Common myeloid progenitor, CD34-positive (primary cell): Measurements from ENCODE around the gene AMBRA1.
"Not testable (repeated sequence)": the region's sequence is repeated elsewhere in the genome, so short reads cannot be mapped to it uniquely, and the experiment has no call there.

Experiments
- CTCF ChIA-PET: fragments of 350-600 bp; sonication (Branson Sonifier 250); formaldehyde crosslinking; loops from one replicate; lab custom pipeline; 2021; ENCODE audit warnings: antibody characterized with exemption; lab: Charles Lee
- POLR2A ChIA-PET: fragments of 350-600 bp; sonication (Branson Sonifier 250); formaldehyde crosslinking; loops from one replicate; lab custom pipeline; 2021; ENCODE audit warnings: antibody characterized with exemption; lab: Charles Lee
- DNase-seq, 3 donors: peaks; one replicate each; pipeline versions ENCODE4 v3.0.0 to v3.0.0-alpha.2; 2013
- H3K27ac ChIP-seq, 2 experiments: 1 replicate in 1 of 2; 2 replicates in 1 of 2; pipeline ENCODE4 v1.7.0; 2013; ENCODE audit warnings: inconsistent platforms in 2 of 2, low read length in 2 of 2, mild to moderate bottlenecking in 2 of 2, low read depth in 1 of 2, moderate library complexity in 1 of 2; ENCODE audit not compliant: severe bottlenecking in 2 of 2, insufficient read depth in 1 of 2, poor library complexity in 1 of 2
- H3K27me3 ChIP-seq, 5 experiments: replicated peaks in 2 of 5; 1 replicate in 3 of 5; 2 replicates in 2 of 5; pipeline versions ENCODE4 v1.6.1 to v1.7.0; 2013; ENCODE audit warnings: low read length in 4 of 5, mild to moderate bottlenecking in 2 of 5, moderate library complexity in 2 of 5, inconsistent platforms in 1 of 5; ENCODE audit not compliant: insufficient read depth in 5 of 5, control insufficient read depth in 4 of 5
- H3K36me3 ChIP-seq, 4 experiments: 1 replicate in 2 of 4; 2 replicates in 2 of 4; pipeline versions ENCODE4 v1.6.1 to v1.7.0; 2013; ENCODE audit warnings: low read length in 3 of 4, control low read depth in 1 of 4, mild to moderate bottlenecking in 1 of 4; ENCODE audit not compliant: control insufficient read depth in 4 of 4, insufficient read depth in 4 of 4
- H3K4me1 ChIP-seq, 4 experiments: 1 replicate in 3 of 4; 2 replicates in 1 of 4; pipeline versions ENCODE4 v1.6.1 to v1.7.1; 2013; ENCODE audit warnings: low read length in 3 of 4, mild to moderate bottlenecking in 3 of 4, control low read depth in 1 of 4, inconsistent platforms in 1 of 4, moderate library complexity in 1 of 4; ENCODE audit not compliant: control insufficient read depth in 4 of 4, insufficient read depth in 4 of 4; ENCODE audit errors: control extremely low read depth in 1 of 4
- H3K4me3 ChIP-seq, 7 experiments: 1 replicate in 4 of 7; 2 replicates in 3 of 7; pipeline versions ENCODE4 v1.5.1 to v1.7.0; 2013; ENCODE audit warnings: mild to moderate bottlenecking in 7 of 7, low read length in 6 of 7, moderate library complexity in 6 of 7, inconsistent platforms in 2 of 7, low read depth in 2 of 7, control low read depth in 1 of 7; ENCODE audit not compliant: insufficient read depth in 4 of 7, control insufficient read depth in 1 of 7; ENCODE audit errors: extremely low read depth in 1 of 7
- H3K9me3 ChIP-seq, 5 experiments: 1 replicate in 4 of 5; 2 replicates in 1 of 5; pipeline versions ENCODE4 v1.6.1 to v1.7.1; 2013; ENCODE audit warnings: low read length in 4 of 5, mild to moderate bottlenecking in 2 of 5, inconsistent platforms in 1 of 5, low read depth in 1 of 5, moderate library complexity in 1 of 5; ENCODE audit not compliant: control insufficient read depth in 4 of 5, insufficient read depth in 2 of 5; ENCODE audit errors: control extremely low read depth in 1 of 5
- WGBS: methylation state at CpG from one replicate; pipeline ENCODE4 v1.1.5; 2013; ENCODE audit not compliant: insufficient coverage; 5-methylcytosine and 5-hydroxymethylcytosine counted together

Gene AMBRA1

GRCh38 chr11:46373787-46374740 lies 219.8 kb downstream of the AMBRA1 start:
- POLR2A ChIA-PET = no interaction called here
- WGBS = 97% methylated on average over 26 of the region's 30 CpGs
- no peak overlapping the region for H3K27ac ChIP-seq

GRCh38 chr11:46372501-46372900 lies 221.3 kb downstream of the AMBRA1 start:
- H3K4me3 ChIP-seq, DNase-seq, H3K4me1 ChIP-seq, H3K27me3 ChIP-seq, H3K27ac ChIP-seq, H3K9me3 ChIP-seq, POLR2A ChIA-PET: not testable (repeated sequence)
- CTCF ChIA-PET = interaction anchor here (0.6 to 40.1 kb wide), 3 partner anchors 15 to 116 kb away, joined by 4 to 1037 read pairs (median 5); partner anchors contain the start of gene DGKZ
- peaks cover 22 to 91% (median 67%) of the 10 kb centered on the region in 4 experiments for H3K36me3 ChIP-seq
- WGBS = 96% methylated on average over 15 of the region's 15 CpGs

More at GRCh38 chr11:46373787-46374740, 219.8 kb downstream of the AMBRA1 start:
- Histone ChIP-seq H3K36me3 (peaks cover 21 to 92% (median 66%) of the 10 kb centered on the region in 4 experiments), H3K4me1 (peaks cover 0 to 4% (median under 1%) of the 10 kb centered on the region in 4 experiments), H3K27me3 (no peaks in the 10 kb centered on the region), H3K4me3 (no peak overlapping the region), H3K9me3 (no peaks in the 10 kb centered on the region)
- DNase-seq = no peak
- CTCF ChIA-PET = interaction anchor here (1.4 to 40.1 kb wide), 2 partner anchors 13 to 26 kb away, joined by 5 to 1037 read pairs; partner anchors contain the start of gene DGKZ

GRCh38 chr11:46372086-46372485 lies 221.7 kb downstream of the AMBRA1 start:
- CTCF ChIA-PET = interaction anchor here (0.6 to 40.1 kb wide), 3 partner anchors 15 to 116 kb away, joined by 4 to 1037 read pairs (median 5); partner anchors contain the start of gene DGKZ

DNA sequence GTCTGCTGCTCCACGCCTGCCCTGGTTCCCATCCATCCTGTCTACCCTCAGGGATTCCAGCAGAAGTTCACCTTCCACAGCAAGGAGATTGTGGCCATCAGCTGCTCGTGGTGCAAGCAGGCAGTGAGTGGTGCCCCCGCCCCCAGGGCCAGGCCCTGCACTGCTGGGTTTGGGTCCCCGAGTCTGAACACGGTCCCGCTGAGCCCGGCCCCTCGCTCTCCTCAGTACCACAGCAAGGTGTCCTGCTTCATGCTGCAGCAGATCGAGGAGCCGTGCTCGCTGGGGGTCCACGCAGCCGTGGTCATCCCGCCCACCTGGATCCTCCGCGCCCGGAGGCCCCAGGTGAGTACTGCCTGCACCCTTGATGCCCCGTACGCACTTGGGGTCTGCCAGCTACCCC lies 222.6 kb downstream of the AMBRA1 start:
- H3K4me3 ChIP-seq, H3K27me3 ChIP-seq, H3K9me3 ChIP-seq, DNase-seq, POLR2A ChIA-PET, H3K27ac ChIP-seq: not testable (repeated sequence)
- peaks cover 0 to 11% (median 9%) of the 10 kb centered on the region in 4 experiments for H3K4me1 ChIP-seq
- WGBS = 92% methylated on average over 19 of the region's 19 CpGs
- CTCF ChIA-PET = interaction anchor here (40.1 kb wide), 1 partner anchor 23 kb away, joined by 1037 read pairs; the partner anchor contains the start of gene DGKZ
- peaks cover 20 to 87% (median 62%) of the 10 kb centered on the region in 4 experiments for H3K36me3 ChIP-seq

More at GRCh38 chr11:46372086-46372485, 221.7 kb downstream of the AMBRA1 start:
- Histone ChIP-seq H3K27ac (no peak overlapping the region), H3K9me3 (no peaks in the 10 kb centered on the region), H3K4me1 (peaks cover 0 to 4% (median 3%) of the 10 kb centered on the region in 4 experiments), H3K36me3 (peaks cover 22 to 88% (median 63%) of the 10 kb centered on the region in 4 experiments), H3K27me3 (no peaks in the 10 kb centered on the region), H3K4me3 (no peak overlapping the region)
- no peak for DNase-seq
- WGBS = 98% methylated on average over 10 of the region's 10 CpGs
- POLR2A ChIA-PET = no interaction called here

DNA sequence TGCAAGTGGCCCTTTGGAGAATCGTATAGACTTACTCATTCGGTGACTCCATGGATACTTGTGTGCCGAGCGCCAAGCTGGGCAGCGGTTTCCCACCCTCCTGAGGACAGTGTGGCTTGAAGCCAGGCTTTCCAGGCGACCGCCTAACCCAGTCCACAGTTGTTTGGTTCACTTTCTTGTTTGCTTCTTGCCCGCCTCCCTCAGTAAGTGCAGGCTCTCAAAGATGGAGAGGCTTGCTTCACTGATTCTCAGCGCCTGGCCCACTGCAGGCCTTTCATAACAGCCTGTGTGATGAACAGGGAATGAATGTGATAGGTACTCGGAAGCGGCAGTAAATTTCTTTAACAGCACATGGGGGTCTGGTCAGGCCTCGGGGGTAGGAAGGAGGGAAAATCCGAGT lies 223.6 kb downstream of the AMBRA1 start:
- no peaks in the 10 kb centered on the region for H3K27me3 ChIP-seq
- ChIA-PET CTCF (interaction anchor here (1.4 to 40.1 kb wide), 3 partner anchors 22 to 158 kb away, joined by 4 to 1037 read pairs (median 7); partner anchors contain the start of gene DGKZ), POLR2A (no interaction called here)
- H3K9me3 ChIP-seq = no peaks in the 10 kb centered on the region
- 100% methylated on average over 9 of the region's 13 CpGs for WGBS
- peaks cover 20 to 87% (median 58%) of the 10 kb centered on the region in 4 experiments for H3K36me3 ChIP-seq
- DNase-seq = no peak
- H3K27ac ChIP-seq = no peak overlapping the region
- no peak overlapping the region for H3K4me3 ChIP-seq
- peaks cover 0 to 14% (median 10%) of the 10 kb centered on the region in 4 experiments for H3K4me1 ChIP-seq

- H3K36me3 ChIP-seq = peaks cover 18 to 87% (median 60%) of the 10 kb centered on the region in 4 experiments
- no peak overlapping the region for H3K4me3 ChIP-seq
- H3K27ac ChIP-seq = no peak overlapping the region
- H3K27me3 ChIP-seq = no peaks in the 10 kb centered on the region
- no peaks in the 10 kb centered on the region for H3K9me3 ChIP-seq
- CTCF ChIA-PET = interaction anchor here (1.4 to 42.2 kb wide), 5 partner anchors 8 to 159 kb away, joined by 4 to 1037 read pairs (median 7); partner anchors contain the start of genes DGKZ and MDK
- H3K4me1 ChIP-seq = peaks cover 0 to 19% (median 11%) of the 10 kb centered on the region in 4 experiments
- POLR2A ChIA-PET = interaction anchor here (1.0 kb wide), 1 partner anchor 18 kb away, joined by 3 read pairs; no protein-coding TSS in a partner anchor
- 85% methylated on average over 22 of the region's 25 CpGs for WGBS
- DNase-seq = peak; percentile 63 to 75 (median 74)
Measured at GRCh38 chr11:46369458-46370152, 224.2 kb downstream of the AMBRA1 start.
